ENCODE data around the gene KRT80.

Gene KRT80

DNA sequence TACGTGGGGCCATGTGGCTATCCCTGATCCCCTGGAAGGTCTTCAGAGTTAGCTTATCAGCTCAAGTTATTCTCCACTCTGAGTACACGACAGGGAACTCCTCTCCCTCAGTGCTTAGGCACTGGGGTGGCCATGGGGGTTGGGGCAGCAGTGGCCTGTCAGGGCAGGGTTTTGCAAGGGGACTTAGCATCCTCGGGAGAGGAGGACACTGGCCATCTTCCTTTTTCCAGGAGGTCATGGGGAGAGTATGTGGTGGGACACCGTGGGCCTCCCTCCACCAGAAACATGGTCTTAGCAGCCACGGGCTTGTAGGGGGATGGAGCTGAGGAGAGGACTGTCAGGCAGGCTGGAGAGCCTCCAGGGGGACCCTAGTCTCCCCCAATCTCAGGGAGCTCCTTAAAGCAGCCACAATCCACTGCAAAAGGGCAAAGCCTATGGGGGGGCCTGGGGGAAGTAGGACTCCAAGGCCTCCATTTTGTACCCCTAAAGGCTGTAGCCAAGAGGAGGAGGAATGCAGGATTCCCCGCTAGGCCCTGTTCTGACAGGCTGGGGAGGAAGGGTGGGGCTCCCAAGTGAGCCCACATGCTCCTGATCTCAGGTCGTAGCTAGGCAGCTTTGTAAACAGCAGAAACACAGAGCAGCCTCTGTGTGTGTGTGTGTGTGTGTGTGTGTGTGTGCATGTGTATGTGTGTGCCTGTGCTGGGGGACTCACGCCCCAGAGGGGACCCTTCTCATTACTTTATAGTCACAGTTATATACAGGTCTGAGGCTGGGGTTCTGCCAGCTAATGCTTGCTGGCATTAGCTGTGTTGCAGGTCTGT is 36.6 kb downstream of the KRT80 start:
- no peak for DNase-seq (ENCODE audit: low spot score)

GRCh38 chr12:52152905-52153317 is 38.9 kb downstream of the KRT80 start:
- DNase-seq (ENCODE audit: low spot score): no peak

DNA sequence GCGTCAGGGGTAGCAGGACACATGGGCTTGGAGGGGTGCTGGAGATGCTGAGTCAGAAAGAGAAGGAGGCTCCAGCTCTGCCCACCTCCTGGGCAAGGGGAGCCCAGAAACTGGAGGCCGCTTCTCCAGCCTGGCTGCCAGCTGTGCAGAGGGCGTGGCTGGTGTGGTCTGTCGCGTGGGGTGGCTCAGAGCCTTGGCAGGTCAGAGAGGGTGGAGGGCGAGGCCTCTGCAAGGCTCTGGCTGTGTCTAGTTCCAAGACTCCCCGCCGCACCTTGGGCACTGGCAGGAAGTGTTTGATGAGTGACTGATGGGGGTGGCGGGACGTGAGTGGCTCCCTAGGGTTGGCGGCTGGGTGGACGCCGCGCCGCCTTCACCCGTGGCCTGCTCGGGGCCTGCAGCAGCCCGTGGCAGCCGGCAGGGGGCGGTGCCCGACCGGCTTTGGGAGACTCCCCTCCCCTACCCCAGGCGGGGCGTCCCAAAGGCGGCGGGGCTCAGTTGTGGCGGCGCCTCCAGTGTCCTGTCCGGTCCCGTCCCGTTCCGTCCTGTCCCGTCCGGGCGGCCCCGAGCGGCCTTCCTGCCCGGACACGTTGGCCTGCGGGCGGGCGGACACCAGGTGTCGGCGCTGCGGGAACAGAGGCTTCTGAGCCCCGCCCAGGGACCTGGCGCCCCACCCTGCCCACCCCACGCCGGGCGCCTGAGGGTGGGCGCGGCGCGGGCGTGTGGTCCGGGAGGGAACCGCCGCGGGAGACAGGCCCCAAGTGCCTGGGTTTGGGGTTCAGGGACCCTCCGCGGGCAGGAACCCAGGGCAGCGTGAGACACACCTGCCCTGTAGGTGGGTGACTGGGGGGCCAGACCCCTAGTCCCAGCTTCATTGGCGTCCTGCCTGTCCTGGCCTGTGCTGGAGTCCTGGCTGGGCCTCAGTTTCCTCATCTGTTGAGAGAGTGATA is 39.7 kb downstream of the KRT80 start:
- DNase-seq (ENCODE audit: low spot score): peak; percentile 80

GRCh38 chr12:52151153-52151836 is 40.5 kb downstream of the KRT80 start:
- DNase-seq (ENCODE audit: low spot score): no peak

- DNase-seq (ENCODE audit: low spot score): no peak
Measured at GRCh38 chr12:52149651-52150241, 42.1 kb downstream of the KRT80 start.

- DNase-seq (ENCODE audit: low spot score): no peak
Measured at GRCh38 chr12:52149182-52149641, 42.6 kb downstream of the KRT80 start.

- no peak for DNase-seq (ENCODE audit: low spot score)
Measured at GRCh38 chr12:52148464-52149181, 43.2 kb downstream of the KRT80 start.

GRCh38 chr12:52147964-52148463 is 43.8 kb downstream of the KRT80 start:
- no peak for DNase-seq (ENCODE audit: low spot score)

GRCh38 chr12:52147367-52147963 is 44.3 kb downstream of the KRT80 start:
- DNase-seq (ENCODE audit: low spot score): peak; percentile 99

DNA sequence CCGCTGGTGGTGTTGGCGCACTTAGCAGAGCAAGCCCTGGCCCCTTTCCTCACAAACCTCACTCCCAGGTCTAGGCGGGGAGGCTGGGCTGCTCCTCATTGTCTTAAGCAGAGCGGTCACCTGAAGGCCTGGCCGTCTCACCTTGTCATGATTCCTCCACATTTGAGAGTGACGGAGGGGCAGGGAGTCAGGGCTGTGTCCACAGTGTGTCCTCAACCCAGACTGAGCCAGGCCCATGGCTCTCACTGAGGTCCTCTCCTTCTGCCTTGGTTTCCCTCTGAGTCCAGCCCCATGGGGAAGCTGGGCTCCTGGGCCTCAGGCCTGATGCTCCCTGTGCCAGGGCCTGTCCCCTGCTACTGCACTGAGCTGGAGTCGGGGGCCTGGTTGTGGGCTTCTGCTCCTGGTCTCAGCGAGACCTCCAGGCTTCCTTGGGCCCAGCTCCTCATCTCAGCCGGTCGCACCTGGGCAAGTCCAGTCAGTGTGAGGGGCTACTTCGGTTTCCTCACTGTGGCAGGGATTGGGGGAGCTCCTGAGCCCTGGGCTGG is 44.9 kb downstream of the KRT80 start:
- no peak for DNase-seq (ENCODE audit: low spot score)

DNA sequence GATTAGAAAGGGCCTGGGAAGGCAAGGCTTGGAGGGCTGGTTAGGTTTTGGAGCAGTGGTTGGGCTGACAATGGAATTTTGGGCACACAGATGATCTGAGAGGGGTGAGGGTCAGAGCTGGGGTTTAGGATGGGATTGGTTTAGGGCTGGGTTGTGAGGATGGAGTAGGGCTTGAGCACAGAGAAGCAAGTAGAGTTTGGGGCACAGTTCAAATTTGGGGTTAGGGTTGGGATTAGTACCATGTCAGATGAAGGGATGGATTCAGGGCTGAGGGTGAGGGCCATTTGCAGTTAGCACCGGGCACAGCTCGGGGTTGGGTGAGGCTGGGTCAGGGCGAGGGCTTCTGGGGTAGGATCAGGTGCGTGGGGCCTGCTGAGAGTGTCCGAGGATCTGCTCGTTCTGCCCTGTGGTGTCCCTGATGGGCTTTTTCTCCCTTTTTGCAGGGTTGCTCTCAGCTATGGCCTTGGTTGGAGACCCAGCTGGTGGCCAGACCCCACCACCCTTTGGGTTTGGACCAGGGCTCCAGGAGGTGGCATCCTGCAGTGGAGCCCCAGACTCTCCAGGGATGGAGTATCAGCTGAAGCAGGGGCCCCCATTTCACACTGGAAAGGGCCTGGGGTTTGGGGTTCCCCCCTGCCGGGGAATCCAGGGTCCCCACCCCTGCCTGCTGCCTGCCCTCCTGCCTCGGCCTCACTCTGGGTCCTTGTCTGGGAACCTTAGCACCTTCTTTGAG is 45.6 kb downstream of the KRT80 start:
- no peak for DNase-seq (ENCODE audit: low spot score)

DNA sequence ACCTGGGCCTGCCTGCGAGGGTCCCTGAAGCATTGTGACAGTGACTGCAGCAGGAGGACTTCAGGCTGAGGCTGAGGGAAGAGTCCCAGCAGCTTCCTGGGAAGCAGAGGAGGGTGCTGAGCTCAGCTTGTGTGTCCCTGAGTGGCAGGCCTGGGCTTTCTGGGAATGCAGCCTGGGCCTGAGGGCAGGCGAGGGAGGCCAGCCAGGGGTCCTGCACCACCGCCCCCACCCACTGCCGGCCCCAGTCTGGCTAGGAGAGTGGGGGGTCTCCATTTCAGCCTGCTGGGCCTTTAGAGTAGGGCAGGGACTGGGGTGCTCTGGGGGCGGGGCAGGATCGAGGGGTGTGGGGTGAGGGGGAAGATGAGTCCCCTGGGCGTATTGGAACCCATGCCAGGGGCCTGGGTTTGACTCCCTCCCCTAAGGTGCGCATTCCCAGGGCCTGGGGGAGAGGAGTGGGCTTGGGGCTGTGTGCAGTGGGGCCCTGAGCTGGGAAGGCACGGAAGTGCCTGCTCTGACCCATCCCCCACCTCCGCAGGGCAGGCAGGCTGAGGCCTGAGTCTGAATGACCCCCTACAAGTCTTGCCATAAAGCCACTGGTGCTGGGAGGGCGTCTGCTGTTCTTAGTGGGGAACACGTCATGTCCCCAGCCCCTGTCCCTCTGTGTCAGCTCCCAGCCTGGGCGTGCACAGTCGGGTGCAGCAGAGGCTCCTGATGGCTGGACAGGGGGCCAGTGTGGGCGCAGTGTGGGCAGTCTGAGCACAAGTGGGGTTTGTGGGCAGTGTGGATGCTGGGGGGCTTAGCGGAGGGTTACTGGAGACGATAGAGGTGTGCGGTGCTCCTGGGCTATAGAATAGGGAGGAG is 46.4 kb downstream of the KRT80 start:
- no peak for DNase-seq (ENCODE audit: low spot score)

DNA sequence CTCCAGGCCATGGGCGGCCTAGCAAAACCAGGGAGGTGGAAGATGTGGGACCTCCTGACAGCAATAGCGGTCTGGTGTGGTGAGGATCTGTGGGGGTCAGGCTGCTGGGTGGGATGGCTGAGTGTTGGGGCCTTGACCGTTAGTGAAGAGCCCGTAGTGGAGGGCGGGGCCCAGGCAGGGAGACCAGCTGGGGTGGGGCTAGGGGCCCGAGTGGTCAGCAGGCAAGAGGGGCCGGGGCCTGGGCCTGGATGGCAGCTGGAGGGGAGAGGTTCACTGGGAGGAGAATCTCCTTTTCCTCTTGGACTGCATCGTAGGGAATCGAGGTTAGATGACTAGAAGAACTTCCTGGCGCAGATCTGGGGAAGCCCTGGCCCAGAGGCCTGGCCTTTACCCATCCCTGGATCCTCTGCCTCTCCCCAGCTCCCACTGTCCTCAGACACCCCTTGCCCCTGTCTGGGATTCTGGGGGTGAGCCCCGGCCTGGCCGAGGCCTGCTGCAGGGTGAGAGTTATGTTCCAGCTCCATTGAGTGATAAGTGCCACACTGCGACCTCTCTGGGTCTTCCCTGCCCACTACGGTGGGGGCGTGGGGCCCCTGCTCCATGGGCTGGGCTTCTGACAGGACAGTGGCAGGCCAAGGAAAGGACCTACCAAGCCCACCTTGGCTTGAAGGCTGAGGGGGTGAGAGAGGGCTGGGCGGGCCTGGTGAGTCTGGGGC is 47.1 kb downstream of the KRT80 start:
- no peak for DNase-seq (ENCODE audit: low spot score)

- no peak for DNase-seq (ENCODE audit: low spot score)
Measured at GRCh38 chr12:52142431-52142830, 49.4 kb downstream of the KRT80 start.

GRCh38 chr12:52141875-52142274 is 49.9 kb downstream of the KRT80 start:
- DNase-seq (ENCODE audit: low spot score): no peak

DNA sequence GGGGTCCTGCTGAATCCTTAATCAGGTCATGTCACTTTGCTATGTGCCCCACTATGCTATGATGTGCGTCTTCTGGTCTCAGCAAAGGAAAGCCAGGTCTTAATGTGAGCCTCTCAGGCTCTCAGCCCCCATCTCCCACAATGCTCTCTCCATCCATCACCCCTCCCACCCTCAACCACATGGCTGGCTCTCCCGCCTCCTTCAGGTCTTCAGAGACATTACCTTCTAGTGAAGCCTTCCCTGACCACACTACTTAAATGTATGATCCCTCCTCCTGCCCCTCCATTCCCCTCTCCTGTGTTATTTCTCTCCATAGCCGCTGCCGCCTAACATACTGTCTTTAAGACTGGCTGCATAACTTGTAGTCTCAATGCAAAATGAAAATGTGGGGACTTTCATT is 50.5 kb downstream of the KRT80 start:
- no peak for DNase-seq (ENCODE audit: low spot score)

- peak; percentile 77 for DNase-seq (ENCODE audit: low spot score)
Measured at GRCh38 chr12:52139579-52140062, 52.2 kb downstream of the KRT80 start.

DNA sequence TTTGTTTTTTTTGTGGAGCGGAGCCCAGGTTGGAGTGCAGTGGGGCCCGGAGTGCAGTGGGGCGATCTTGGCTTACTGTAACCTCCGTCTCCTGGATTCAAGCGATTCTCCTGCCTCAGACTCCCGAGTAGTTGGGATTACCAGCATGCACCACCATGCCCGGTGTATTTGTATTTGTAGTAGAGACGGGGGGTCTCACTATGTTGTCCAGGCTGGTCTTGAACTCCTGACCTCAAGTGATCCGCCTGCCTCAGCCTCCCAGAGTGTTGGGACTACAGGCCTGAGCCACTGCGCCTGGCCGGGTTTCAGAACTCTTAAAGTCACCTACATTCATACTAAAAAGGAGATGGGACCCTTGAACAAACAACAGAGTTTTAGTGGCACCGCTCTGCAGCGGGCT is 52.7 kb downstream of the KRT80 start:
- DNase-seq (ENCODE audit: low spot score): no peak
